Mucosa of descending colon (tissue), 3 donors: ENCODE measurements around the gene SH3TC2. TPM values are rescaled to one million over a fixed set of nuclear protein-coding genes. Genes with fewer than 3 reads are reported as not detected.

Experiments used
- ATAC-seq: fragments of 200-7000 bp; cut with Tn5 transposase; one replicate; pipeline ENCODE4 v1.9.1; 2020; ENCODE audit warnings: mild to moderate bottlenecking, moderate library complexity
- DNase-seq, 3 donors: peaks; one replicate each; pipeline ENCODE4 v3.0.0-alpha.2; 2020
- H3K36me3 ChIP-seq: fragments of 200-600 bp; one replicate; pipeline ENCODE4 v1.8.0; 2021; ENCODE audit warnings: low read depth, mild to moderate bottlenecking
- H3K4me1 ChIP-seq: fragments of 200-600 bp; one replicate; pipeline ENCODE4 v1.8.0; 2021; ENCODE audit warnings: low read depth, mild to moderate bottlenecking
- H3K4me3 ChIP-seq: fragments of 200-600 bp; one replicate; pipeline ENCODE4 v1.8.0; 2021; ENCODE audit warnings: mild to moderate bottlenecking
- H3K9me3 ChIP-seq: fragments of 200-600 bp; one replicate; pipeline ENCODE4 v1.8.0; 2021; ENCODE audit warnings: mild to moderate bottlenecking
- intact Hi-C, 2 donors: fragments of 100-400 bp; cut with DNase I in 1 of 2; cut with micrococcal nuclease in 1 of 2; formaldehyde crosslinking; loops; one replicate each; pipeline versions ENCODE4 v1.11.0 to v1.11.1; 2022; cut with DNase I, micrococcal nuclease
- total RNA-seq, 3 donors: library from RNA; stranded (reverse); fragmentation: NEBNext Ultra II Directional in 2 of 3; extraction: Animal tissue kit (Norgen Biotek cat#: 25700) in 2 of 3; gene quantifications; one replicate each; pipeline versions ENCODE4 v1.2.1 to v1.2.4, GENCODE V29; 2021 to 2023
- TF ChIP-seq, protein P1 (sequence below): fragments of 200-600 bp; IDR thresholded peaks from one replicate; pipeline ENCODE4 v1.8.0; 2022; ENCODE audit warnings: antibody characterized with exemption, mild to moderate bottlenecking
- donor health status: DM: no; HTN: no; CAD: no; lungs with moderate emphysema.
- donor health status: DM: no; HTN: no; CAD: no.
- donor health status: DM: no; HTN: yes; CAD: no.

SH3TC2 gene
- total RNA-seq, 3 donors from 2014 or later, result 1.3 to 3.9 (median 2.2) TPM

DNA sequence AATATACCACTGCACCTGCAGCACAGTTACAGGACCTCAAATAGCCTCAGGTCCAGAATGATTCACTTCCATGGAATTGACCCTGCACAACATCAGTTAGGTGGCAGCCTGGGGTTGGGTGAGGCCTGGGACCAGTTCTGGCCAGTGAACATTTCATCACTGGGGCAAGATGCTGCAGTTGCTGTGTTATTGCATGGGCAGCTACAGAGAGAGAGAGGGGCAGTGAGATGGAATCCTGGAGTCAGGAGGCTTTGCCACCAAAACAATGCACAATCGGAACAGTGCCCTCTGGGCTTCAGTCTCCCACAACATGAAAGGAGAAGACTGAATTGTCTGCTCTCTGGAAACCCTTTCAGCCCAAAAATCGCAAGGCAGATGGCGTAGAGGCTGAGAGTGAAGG is 51.8 kb downstream of the SH3TC2 start:
- Histone ChIP-seq H3K4me3 (no peak overlapping the region), H3K36me3 (no peaks in the 10 kb centered on the region), H3K9me3 (no peaks in the 10 kb centered on the region), H3K4me1 (no peaks in the 10 kb centered on the region)
- TF ChIP-seq, protein P1, sequence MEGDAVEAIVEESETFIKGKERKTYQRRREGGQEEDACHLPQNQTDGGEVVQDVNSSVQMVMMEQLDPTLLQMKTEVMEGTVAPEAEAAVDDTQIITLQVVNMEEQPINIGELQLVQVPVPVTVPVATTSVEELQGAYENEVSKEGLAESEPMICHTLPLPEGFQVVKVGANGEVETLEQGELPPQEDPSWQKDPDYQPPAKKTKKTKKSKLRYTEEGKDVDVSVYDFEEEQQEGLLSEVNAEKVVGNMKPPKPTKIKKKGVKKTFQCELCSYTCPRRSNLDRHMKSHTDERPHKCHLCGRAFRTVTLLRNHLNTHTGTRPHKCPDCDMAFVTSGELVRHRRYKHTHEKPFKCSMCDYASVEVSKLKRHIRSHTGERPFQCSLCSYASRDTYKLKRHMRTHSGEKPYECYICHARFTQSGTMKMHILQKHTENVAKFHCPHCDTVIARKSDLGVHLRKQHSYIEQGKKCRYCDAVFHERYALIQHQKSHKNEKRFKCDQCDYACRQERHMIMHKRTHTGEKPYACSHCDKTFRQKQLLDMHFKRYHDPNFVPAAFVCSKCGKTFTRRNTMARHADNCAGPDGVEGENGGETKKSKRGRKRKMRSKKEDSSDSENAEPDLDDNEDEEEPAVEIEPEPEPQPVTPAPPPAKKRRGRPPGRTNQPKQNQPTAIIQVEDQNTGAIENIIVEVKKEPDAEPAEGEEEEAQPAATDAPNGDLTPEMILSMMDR, result no peak
- DNase-seq (no peak), ATAC-seq (no peak)
- intact Hi-C loops, result no loop called here

GRCh38 chr5:149007174-149007573 is 55.7 kb downstream of the SH3TC2 start:
- ATAC-seq, result no peak

GRCh38 chr5:149006426-149006825 is 56.4 kb downstream of the SH3TC2 start:
- H3K4me1 ChIP-seq, result no peaks in the 10 kb centered on the region
- no peaks in the 10 kb centered on the region for H3K9me3 ChIP-seq
- no peaks in the 10 kb centered on the region for H3K36me3 ChIP-seq
- intact Hi-C loops, result no loop called here
- H3K4me3 ChIP-seq, result no peak overlapping the region
- TF ChIP-seq, protein P1, result no peak
- DNase-seq (no peak), ATAC-seq (no peak)

More at GRCh38 chr5:149007174-149007573, 55.7 kb downstream of the SH3TC2 start:
- intact Hi-C loops, result no loop called here
- Histone ChIP-seq H3K4me1 (no peaks in the 10 kb centered on the region), H3K4me3 (no peak overlapping the region), H3K36me3 (no peaks in the 10 kb centered on the region), H3K9me3 (no peaks in the 10 kb centered on the region)
- DNase-seq, result no peak
- TF ChIP-seq, protein P1, result no peak

DNA sequence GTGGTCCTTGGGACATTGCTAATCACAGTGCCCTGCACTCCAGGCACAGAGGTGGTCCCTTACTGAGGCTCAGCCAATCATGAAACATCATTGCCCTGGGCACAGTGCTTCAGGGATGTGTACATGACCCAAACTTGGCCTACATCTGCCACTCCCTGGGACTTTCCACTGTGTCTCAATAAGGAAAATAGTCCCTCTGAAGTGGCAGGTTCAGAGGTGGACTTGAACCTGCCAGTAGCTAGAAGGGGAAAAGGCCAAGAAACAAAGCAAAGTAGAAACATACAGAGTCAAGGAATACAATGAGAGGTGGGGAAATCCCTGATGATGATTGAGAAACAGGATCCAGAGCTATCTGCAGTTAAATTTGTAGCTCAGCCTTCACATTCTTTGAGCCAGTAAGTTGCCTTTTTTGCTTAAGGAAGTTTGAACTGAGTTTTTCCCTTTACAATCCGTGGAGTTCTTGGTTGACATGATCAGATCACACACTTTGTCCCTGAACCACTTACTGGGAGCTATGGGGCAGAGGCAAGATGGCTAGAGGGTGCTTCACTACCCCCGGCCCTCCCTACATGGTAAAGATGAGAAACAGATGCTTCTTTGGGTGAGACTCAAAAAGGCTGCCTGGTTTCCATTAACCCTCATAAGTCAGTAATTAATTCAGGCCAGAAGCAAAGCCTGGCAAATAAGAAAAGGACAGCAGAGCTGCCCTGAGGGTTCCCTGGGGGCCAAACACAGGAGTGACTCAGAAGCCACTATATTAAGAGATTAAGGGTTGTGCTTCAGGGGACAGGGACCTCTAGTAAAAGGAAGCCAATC is 57.6 kb downstream of the SH3TC2 start:
- intact Hi-C loops, result no loop called here
- DNase-seq, result peak in 1 of 3 donors; percentile 9

GRCh38 chr5:149004559-149004958 is 58.3 kb downstream of the SH3TC2 start:
- Histone ChIP-seq H3K36me3 (no peaks in the 10 kb centered on the region), H3K4me3 (no peak overlapping the region), H3K9me3 (no peaks in the 10 kb centered on the region), H3K4me1 (no peaks in the 10 kb centered on the region)
- TF ChIP-seq, protein P1, result no peak
- intact Hi-C loops, result no loop called here
- DNase-seq (no peak), ATAC-seq (no peak)

More for the DNA sequence above, 57.6 kb downstream of the SH3TC2 start:
- H3K9me3 ChIP-seq, result no peaks in the 10 kb centered on the region
- no peaks in the 10 kb centered on the region for H3K36me3 ChIP-seq
- H3K4me1 ChIP-seq, result no peaks in the 10 kb centered on the region
- peak; percentile 91 for ATAC-seq
- TF ChIP-seq, protein P1, result no peak
- no peak overlapping the region for H3K4me3 ChIP-seq
